Activated naive CD4-positive, alpha-beta T cell treated with anti-CD3 and anti-CD28 coated beads, Interleukin-2, amount 50 U/mL, for 16 hours (primary cell): Measurements from ENCODE around the gene ADH7.
"Not testable (repeated sequence)": the region's sequence is repeated elsewhere in the genome, so short reads cannot be mapped to it uniquely, and the experiment has no call there.

Experiments
- DNase-seq: peaks from one replicate; pipeline ENCODE4 v3.0.0-alpha.2; 2020

ADH7 gene

DNA sequence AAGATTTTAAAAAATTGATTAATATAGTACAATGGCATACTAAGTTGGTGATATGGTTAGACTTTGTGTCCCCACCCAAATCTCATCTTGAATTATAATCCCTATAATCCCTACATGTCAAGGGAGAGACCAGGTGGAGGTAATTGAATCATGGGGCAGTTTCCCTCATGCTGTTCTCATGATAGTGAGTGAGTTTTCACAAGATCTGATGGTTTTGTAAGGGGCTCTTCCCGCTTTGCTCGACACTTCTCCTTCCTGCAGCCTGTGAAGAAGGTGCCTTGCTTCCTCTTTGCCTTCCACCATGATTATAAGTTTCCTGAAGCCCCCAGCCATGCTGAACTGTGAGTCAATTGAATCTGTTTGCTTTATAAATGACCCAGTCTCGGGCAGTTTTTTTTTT is 20.2 kb downstream of the ADH7 start:
- not testable (repeated sequence) for DNase-seq

DNA sequence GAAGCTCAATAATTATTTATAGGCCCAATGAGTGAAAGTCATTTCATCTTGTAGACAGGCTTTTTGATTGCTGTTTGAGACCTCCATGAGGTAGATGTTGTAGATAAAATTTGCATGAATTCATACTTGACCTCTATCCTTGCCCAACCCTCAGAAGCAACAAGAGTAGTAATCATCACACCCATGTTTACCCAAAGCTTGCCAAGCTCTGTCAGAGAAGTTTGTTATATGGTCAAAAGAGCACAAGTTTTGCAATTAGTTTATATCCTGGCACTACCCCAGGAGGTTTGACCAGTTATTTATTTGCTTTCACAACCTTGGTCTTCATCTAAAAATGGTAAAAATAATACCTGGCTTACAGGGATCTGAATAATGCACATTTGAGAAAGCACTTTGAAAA is 20.7 kb downstream of the ADH7 start:
- DNase-seq, result no peak

GRCh38 chr4:99413140-99413539 is 22.0 kb downstream of the ADH7 start:
- no peak for DNase-seq

- DNase-seq, result no peak
Observed at GRCh38 chr4:99411041-99411440, 24.1 kb downstream of the ADH7 start.

DNA sequence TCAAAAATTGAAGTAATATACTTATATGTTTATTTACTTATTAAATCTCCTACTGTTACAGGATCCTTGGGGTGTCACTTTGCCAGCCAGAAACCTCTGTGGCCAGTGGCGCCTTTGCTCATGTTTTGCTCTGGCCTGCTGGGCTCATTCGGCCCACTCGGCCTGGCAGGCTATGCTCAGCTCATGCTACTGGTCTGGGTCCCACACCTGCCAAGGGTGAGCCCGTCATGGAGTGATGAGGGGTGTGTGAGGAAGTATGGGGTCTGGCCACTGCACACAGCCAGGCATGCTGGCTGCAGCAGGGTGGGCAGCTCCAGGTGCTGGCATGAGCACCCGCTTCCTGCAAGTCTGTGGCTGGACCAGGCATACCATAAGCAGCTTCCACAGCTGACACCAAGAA is 25.1 kb downstream of the ADH7 start:
- no peak for DNase-seq

- no peak for DNase-seq
Observed at GRCh38 chr4:99408346-99408745, 26.8 kb downstream of the ADH7 start.

DNA sequence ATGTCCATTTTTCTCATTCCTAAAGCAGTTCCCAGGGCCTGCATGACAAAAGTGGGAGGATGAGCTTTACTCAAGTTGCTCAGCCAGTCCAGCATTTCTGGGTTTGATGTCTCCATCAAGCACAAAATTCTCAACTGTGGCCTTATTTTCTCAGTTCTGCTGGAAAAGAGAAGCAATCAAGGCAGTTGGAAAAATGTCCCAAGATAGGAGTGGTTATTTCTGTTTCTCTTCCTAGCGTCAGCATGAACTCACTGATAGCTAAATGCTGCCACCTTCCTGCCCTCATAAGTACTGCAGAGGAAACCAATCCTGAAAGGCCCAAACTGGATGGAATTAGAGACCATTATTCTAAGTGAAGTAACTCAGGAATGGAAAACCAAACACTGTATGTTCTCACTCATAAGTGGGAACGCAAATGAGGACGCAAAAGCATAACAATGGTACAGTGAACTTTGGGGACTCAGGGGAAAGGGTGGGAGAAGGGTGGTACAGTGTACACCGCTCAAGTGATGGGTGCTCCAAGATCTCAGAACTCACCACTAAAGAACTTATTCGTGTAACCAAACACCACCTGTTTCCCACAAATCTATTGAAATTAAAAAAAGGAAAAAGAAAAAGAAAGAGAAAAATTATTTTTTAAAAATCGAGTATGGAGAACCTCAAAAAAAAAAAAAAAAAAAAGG is 29.6 kb downstream of the ADH7 start:
- DNase-seq, result peak; percentile 57

GRCh38 chr4:99404595-99405287 is 30.4 kb downstream of the ADH7 start:
- no peak for DNase-seq

GRCh38 chr4:99403380-99404184 is 31.6 kb downstream of the ADH7 start:
- DNase-seq, result no peak

DNA sequence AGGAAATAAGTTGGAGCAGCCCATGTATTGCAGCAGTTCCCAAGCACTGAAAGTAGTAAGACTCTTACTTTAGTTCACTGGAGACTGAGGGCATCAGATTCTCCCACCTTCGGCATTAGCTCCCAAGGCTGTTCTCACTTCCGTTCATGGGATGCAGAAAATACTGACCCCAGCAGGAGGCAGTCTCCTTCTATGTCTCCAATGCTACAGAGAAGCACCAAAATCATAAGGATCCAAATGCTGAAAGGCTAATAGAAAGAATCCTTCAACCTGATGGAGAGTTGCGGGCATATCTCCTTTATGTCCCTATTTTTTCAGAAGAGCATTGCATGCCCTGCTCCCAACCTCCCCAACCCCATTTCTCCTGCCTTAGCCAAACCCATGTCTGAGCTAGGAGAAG is 32.4 kb downstream of the ADH7 start:
- DNase-seq, result no peak

DNA sequence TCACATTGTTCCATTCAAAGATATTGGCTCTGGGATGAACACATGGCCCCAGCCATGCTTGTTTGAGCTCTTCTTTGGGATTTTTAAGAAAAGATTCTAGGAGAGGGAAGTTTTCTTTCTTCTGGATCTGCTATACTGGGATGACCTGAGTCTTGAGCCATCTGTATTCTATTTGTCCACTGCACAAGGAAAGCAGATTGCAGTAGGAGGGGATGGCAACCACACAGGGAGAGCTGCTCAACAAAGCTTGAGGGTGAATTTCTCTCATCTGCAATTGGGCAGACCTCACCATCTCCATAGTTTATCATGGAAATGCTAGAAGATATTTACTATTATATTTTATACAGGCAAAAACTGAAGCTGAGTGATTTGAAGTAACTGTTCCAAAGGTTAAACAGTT is 34.3 kb downstream of the ADH7 start:
- DNase-seq, result no peak

DNA sequence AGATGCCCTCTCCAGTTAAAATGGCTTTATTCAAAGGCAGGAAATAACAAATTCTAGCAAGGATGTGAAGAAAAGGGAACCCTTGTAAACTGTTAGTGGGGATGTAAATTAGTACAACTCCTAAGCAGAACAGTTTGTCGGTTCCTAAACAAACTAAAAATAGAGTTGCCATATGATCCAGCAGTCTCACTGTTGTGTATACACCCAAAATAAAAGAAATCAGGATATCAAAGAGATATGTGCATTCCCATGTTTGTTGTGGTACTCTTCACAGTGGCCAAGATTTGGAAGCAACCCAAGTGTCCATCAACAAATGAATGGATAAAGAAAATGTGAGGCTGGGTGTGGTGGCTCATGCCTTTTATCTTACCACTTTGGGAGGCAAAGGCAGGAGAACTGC is 36.1 kb downstream of the ADH7 start:
- DNase-seq, result no peak

- DNase-seq, result no peak
Observed at GRCh38 chr4:99395595-99396364, 39.4 kb downstream of the ADH7 start.

DNA sequence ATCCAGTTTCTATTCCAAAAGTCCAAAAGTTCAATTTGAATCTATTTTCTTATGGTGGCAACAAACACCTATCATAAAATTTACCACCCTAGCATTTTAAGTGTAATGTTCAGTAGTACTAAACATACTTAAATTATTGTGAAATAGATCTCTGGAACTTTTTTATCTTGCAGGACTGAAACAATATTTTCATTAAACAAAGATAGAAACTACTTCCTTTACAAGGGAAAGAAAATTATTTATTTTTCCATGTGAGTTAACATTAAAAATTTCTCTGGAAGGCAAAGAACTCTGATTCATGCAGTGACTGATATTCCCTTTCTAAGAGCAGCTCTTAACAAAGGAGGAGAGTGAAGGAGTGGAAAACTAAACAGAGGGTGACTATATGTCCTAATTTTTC is 40.2 kb downstream of the ADH7 start:
- DNase-seq, result no peak

- DNase-seq, result no peak
Observed at GRCh38 chr4:99390055-99390454, 45.1 kb downstream of the ADH7 start.

- no peak for DNase-seq
Observed at GRCh38 chr4:99389606-99390005, 45.5 kb downstream of the ADH7 start.

GRCh38 chr4:99383833-99384392 is 51.2 kb downstream of the ADH7 start:
- no peak for DNase-seq

GRCh38 chr4:99383399-99383798 is 51.7 kb downstream of the ADH7 start:
- no peak for DNase-seq

DNA sequence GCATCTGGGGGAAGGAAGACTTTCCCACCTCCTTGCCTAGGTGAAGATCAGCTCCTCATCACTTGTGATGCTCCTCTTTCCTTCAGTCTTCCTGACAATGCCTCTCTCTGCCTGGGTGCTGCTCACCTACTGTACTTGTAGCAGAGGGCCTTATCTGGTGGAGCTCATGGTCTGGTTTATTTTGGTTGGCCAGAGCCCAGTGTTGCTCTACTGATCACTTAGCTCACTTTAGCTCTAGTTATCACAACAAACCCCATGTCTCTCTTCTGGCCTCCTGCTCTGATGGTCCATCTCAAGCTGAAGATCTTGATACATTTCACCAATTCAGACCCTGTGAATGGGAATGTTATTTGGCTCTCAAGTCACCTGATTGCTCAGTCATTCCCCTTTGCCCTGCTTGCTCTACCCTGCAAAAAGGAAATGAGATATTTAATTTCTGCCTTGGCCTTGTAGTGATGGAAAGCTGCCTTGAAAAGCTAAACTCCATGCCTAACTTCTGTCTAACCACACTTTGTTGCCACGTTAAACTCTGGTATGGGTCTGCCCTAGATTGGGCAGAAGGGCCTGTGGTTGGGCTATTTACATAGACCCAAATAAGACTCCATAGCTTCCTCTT is 52.3 kb downstream of the ADH7 start:
- DNase-seq, result no peak

DNA sequence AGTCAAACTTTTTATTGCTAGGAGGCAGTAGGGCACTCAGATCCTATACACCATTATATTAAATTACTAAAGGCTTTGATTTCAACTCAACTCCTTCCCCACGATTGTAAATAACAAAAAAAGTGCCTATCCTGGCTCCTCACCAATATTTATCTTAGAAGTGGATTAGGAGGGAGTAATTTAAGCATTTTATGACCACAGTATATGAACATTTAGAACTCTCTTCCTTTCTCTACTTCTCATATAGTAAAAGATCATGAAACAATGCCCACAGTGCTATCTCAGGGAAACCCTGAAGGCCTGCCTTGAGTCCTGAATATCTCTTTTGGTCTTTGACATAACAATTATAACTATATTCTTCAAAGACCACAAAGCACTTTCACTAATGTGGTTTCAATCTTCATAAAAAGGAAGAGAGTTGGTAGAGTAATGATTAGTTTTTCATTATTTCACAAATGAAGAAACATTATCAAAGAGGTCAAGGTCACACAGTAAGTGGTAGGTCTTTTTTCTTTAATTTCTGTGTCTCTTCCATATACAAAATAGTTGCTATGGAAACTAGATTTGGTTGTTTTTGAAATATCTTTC is 53.5 kb downstream of the ADH7 start:
- DNase-seq, result no peak

DNA sequence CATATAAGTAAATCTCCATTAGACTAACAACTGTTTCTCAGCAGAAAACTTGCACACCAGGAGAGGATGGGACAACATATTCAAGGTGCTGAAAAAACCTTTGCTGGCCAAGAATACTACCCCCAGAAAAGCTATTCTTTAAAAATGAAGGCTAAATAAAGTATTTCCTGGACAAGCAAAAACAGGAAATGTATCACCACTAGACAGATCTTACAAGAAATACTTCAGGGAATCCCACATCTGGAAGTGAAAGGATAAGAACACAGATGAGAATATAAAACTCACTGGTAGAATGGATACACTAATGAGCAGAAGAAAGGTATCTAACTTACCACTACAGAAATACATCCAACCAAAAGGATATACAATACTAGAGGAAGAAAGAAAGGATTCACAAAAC is 55.6 kb downstream of the ADH7 start:
- no peak for DNase-seq

DNA sequence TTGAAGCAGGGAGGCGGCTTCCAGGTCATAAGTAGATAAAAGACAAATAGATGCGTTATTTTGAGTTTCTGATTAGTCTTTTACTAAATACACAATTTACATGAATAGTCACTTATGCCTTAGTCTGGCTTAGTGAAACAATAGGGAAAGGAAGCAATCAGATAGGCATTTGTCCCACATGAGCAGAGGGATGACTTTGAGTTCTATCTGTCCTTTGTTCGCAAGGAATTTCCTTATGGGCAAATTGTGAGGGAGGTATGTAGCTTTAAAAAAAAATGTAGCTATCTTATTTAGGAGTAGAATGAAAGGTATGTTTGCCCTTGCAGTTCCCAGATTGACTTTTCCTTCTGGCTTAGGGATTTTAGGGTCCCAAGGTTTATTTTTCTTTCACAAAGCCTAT is 56.3 kb downstream of the ADH7 start:
- DNase-seq, result no peak
